ENCODE results near the gene MGLL. TPM values are rescaled to one million over a fixed set of nuclear protein-coding genes. Genes with fewer than 3 reads are reported as not detected.

The MGLL gene
- total RNA-seq, 6 experiments from 2014 or later = 97.0 to 168 (median 115) TPM

GRCh38 chr3:127714866-127715265 lies 107.4 kb downstream of the MGLL start:
- no peak overlapping the region for H3K4me3 ChIP-seq
- no peaks in the 10 kb centered on the region for H3K4me1 ChIP-seq
- no peaks in the 10 kb centered on the region for H3K9me3 ChIP-seq
- intact Hi-C loops (cut with DNase I) = no loop called here
- H3K27ac ChIP-seq = no peak overlapping the region
- DNase-seq (peak in 1 of 3 donors; percentile 17), ATAC-seq (no peak)
- TF ChIP-seq CTCF (IDR thresholded peaks at IDR 0.05) (no peak), POLR2A (IDR thresholded peaks at IDR 0.05) (no peak)
- peaks cover 0 to 34% (median 7%) of the 10 kb centered on the region in 4 donors for H3K36me3 ChIP-seq
- no peaks in the 10 kb centered on the region for H3K27me3 ChIP-seq
- WGBS (ENCODE audit: insufficient coverage, low coverage, low lambda C conversion rate, missing lambda C conversion rate) = no CpG with 5 or more reads among the region's 5 CpGs

- Histone ChIP-seq H3K27me3 (no peaks in the 10 kb centered on the region), H3K27ac (no peak overlapping the region), H3K9me3 (no peaks in the 10 kb centered on the region), H3K36me3 (peaks cover 0 to 26% (median 6%) of the 10 kb centered on the region in 4 donors), H3K4me1 (no peaks in the 10 kb centered on the region), H3K4me3 (no peak overlapping the region)
- no peak for TF ChIP-seq POLR2A (IDR thresholded peaks at IDR 0.05)
- no peak for TF ChIP-seq CTCF (IDR thresholded peaks at IDR 0.05)
- WGBS (ENCODE audit: insufficient coverage, low coverage, low lambda C conversion rate, missing lambda C conversion rate) = 69% methylated on average over 4 of the region's 10 CpGs
- ATAC-seq = peak in 2 of 4 donors; percentile 12 to 16
- intact Hi-C loops (cut with DNase I) = no loop called here
- DNase-seq = peak in 1 of 3 donors; percentile 24
These were observed 108.2 kb downstream of the MGLL start for GRCh38 chr3:127714125-127714571.

GRCh38 chr3:127712881-127713771 lies 109.2 kb downstream of the MGLL start:
- H3K9me3 ChIP-seq = no peaks in the 10 kb centered on the region
- no peaks in the 10 kb centered on the region for H3K4me1 ChIP-seq
- ATAC-seq = no peak
- H3K36me3 ChIP-seq = peaks cover 0 to 23% (median 4%) of the 10 kb centered on the region in 4 donors
- TF ChIP-seq CTCF (IDR thresholded peaks at IDR 0.05) = no peak
- TF ChIP-seq POLR2A (IDR thresholded peaks at IDR 0.05) = no peak
- intact Hi-C loops (cut with DNase I) = no loop called here
- H3K27ac ChIP-seq = no peak overlapping the region
- H3K27me3 ChIP-seq = no peaks in the 10 kb centered on the region
- H3K4me3 ChIP-seq = no peak overlapping the region
- DNase-seq = peak in 1 of 3 donors; percentile 28
- 75% methylated on average over 2 of the region's 9 CpGs for WGBS (ENCODE audit: insufficient coverage, low coverage, low lambda C conversion rate, missing lambda C conversion rate)

- WGBS (ENCODE audit: insufficient coverage, low coverage, low lambda C conversion rate, missing lambda C conversion rate) = 85% methylated on average over 8 of the region's 9 CpGs
- Histone ChIP-seq H3K36me3 (peaks cover 0 to 28% (median 4%) of the 10 kb centered on the region in 4 donors), H3K27me3 (no peaks in the 10 kb centered on the region), H3K4me1 (no peaks in the 10 kb centered on the region), H3K27ac (no peak overlapping the region), H3K4me3 (no peak overlapping the region), H3K9me3 (no peaks in the 10 kb centered on the region)
- ATAC-seq (no peak), DNase-seq (peak in 2 of 3 donors; percentile 17 to 35)
- intact Hi-C loops (cut with DNase I) = no loop called here
- no peak for TF ChIP-seq POLR2A (IDR thresholded peaks at IDR 0.05)
- no peak for TF ChIP-seq CTCF (IDR thresholded peaks at IDR 0.05)
These were observed 109.9 kb downstream of the MGLL start for GRCh38 chr3:127712461-127712860.

All from right lobe of liver (tissue), 6 donors.